ENCODE results near the gene SLC4A9.

The SLC4A9 gene

GRCh38 chr5:140360101-140360500 lies at the start of gene SLC4A9:
SLC4A9 (plus strand) TSS chr5:140360194; CDS start chr5:140360237, 43 bp downstream.
- no peak for DNase-seq

- no peak for DNase-seq
These were observed 49.6 kb upstream of the SLC4A9 start for GRCh38 chr5:140310434-140310833.

DNA sequence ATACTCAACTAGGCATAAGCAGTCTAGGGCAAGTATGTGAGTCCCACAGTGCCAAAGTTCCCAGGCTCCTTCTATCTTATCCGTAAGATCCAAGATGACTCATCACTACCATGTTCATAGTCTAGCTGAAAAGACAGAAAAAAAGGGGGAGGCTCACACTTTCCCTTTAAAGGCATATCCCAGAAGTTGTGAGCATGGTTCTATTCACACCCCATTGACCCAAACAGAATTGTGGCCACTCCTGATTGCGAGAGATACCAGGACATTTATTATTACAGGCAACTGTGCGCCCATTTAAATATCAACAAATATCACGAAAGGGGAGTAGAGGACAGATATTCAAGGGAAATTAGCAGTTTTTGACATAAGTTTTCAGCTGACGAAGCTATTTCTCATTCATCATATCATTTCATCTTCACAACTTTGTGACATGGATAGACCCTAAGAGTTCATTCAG lies 49.0 kb upstream of the SLC4A9 start:
- DNase-seq = no peak

DNA sequence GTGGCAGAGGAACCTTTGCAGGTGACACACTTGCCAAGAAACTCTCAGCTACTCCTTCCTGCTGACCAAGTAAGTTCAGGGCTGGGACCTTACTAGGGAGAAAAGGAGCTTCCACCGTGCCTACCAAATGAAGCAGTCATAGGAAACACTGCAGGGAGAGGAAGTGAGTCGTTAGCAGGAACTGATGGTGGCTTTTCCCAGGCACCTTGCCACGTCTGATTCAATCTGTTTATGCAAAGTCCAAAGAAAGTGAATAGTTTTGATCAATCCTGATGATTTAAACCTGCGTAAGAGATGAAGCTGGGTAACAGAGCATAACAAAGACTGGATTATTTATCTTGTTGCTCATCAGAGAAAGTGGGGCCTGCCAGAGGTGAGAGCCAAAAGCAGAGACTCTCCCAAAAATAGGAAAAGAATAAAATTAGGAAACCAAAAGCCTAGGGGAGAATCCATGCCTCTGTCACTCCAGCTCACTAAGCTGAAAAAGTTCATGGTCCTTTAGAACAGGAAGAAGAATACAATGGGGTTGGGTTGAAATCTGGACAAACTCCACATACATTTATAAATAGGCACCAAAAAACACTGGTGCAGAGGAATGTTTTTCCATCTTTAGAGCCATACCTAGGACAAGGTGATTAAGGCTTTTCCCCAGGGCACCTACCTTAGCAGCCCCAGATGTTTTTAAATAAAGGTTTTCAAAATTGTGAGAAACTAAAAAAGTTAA lies 47.8 kb upstream of the SLC4A9 start:
- DNase-seq = no peak

GRCh38 chr5:140312791-140313189 lies 47.2 kb upstream of the SLC4A9 start:
- DNase-seq = no peak

DNA sequence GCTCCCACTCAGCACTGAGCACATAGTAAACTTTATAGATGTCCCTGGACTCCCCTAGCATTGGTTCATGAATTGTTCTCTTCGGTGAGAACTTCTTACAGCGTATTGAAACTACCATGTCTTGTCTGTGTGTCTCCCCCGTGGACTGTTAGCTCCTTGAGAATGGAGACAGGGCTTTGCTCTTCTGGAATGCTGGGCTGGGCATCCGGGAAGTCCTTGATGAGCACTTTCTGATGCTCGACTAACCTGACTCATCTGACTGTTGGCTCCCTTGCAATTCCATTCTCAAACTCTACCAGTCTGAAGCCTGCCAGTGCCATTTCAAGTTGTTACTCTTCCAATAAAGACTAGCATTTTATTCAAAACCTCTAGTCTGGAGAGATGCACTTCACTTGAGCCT lies 42.1 kb upstream of the SLC4A9 start:
- no peak for DNase-seq

DNA sequence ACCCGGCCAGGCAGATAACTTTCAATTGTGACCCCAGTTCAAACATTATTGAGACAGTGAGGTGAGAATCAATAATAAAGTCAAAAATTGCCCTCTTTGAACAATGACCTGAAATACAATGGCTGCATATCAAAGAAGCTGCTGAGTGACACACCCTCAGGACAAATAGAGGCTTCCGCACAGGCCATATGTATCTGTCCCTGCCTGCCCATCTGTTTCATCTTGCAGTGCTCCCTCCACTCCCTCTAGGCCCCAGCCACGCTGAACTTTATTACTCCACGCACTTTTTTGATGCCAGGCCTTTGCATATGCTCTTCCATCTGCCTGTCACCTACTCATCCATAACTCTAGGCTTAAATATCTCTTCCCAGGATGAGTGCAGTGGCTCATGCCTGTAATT lies 41.2 kb upstream of the SLC4A9 start:
- no peak for DNase-seq

GRCh38 chr5:140319833-140320232 lies 40.2 kb upstream of the SLC4A9 start:
- DNase-seq = no peak

DNA sequence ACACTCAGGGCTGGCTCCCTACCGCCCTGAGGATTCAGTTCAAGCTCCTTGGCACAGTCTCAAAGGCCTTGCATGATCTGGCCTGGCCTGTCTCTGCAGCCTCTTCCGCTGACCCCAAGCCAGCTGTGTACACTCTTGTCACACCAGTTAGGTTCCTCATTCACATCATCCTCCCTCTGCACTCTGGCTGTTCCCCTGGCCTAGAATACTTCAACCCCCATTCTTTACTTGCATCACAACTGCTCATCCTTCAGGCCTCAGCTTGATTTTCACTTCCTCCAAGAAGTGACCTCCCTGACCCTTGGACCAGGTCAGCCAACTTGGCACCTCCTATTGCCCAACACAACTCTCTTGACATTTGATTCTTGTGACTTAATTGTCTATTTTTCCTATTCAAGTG lies 38.2 kb upstream of the SLC4A9 start:
- no peak for DNase-seq

DNA sequence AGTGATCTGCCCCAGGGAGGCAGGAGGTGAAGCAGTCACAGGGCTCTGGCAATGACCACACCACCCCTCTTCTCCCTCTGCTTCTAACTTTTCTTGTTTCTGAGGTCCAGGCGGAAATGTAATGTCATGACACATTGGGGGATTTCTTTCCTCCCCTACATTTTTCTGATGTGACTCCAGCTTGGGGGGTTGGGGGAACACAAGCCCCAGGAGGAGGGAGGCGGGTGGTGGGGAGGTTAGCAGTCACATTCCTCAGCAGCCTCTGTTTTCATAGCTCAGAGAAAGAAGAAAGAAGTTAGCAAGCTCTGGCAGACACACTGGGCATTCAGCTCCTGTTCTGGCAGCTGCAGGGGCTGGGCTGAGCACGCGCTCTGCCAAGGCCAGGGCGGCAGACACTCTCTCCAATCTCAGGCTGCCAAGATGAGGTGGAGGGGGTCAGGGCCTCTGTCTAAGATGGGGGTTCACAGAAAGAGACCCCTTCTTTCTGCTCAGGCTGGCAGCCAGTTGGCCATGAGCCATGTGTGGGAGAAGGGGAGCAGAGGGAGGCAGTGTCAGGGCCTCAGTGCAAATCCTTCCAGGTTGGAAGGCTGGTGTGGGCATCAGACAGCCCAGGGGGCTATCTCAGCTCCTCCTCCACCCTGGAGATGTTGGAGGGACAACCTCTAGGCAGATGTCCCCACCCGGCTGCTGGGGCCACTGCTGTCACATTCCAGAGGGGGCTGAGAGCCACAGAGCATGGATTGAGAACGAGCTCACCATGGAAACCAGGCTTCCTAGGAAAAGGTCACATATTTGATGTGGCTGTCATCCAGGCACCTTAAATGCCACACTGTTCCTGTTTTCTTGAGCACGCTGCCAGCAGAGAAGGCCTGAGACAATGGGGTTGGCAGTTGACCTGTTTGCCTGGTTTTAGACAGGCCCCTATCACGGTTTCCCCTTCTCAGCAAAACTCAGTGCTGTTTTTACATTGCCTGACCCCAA lies 37.0 kb upstream of the SLC4A9 start:
- no peak for DNase-seq

DNA sequence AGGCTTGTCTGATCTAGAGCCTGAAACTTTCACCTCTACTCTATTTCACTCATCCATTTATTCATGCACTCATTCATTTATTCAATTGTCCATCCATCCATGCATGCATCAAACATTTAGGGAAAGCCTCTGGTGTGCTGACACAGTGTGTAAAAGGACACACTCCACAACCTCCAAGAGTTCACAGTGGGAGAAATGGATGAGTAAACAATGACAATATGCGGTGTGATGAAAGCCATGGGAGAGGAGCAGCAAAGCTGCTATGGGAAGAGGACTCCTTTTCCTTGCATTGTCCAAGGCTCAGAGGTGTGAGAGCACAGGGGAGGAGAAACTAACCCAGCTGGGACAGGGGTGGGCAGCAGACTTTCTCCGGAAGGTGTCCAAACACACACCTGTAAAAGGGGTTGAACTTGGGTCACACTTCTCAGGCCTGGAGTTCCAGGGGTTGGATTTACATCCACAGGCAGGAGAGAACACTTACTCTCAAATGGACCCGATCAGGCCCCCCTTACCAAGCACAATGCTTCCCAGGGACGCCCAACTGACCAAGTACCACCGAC lies 35.9 kb upstream of the SLC4A9 start:
- DNase-seq = no peak

DNA sequence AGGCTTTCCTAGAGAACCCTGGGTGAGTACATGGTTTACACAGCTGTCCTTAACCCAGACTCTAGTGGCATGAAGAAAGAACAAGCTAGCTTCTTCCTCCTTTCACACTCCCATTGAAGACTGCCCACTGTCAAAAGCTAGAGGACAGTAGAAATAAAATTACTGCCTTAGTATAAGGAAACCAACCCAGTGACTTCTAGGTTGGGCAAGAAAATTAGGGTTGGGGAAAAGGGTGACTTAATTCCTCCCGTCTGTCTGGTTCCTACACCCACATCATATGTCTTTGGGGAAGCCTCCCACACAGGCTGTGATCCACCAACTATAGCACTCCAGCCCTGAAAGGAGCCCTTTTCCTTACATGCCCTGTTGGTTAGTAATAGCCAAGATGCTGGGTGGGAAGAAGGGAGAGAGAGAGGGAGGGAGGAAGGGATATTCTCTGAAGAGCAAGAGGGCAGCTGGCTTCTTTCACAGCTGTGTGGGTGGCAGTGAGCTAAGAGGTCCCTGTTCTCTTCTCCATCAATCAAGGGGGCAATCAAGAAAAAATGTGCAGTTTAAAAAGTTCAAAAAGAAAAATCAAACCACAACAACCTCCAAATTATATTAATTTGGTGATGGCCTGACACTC lies 35.3 kb upstream of the SLC4A9 start:
- DNase-seq = no peak

- no peak for DNase-seq
These were observed 34.5 kb upstream of the SLC4A9 start for GRCh38 chr5:140325486-140325885.

DNA sequence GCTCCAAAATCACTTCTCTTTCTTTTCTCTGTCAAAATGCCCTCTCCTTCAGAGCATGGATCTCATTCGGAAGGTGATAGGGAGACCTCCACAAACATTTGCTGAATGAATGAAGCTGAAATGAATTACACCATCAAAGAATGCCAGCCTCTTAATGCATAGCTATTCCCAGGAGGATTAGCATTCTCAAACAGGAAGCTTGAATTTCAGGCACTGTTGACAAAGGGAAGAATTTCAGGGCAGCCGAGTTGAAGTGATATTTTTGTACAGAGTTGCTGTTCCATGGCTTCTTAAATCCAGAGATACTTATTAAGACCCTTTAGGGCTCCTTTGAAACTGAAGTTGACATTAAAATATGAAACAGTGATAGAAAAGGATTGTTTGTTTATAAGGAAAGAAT lies 32.4 kb upstream of the SLC4A9 start:
- DNase-seq = no peak

DNA sequence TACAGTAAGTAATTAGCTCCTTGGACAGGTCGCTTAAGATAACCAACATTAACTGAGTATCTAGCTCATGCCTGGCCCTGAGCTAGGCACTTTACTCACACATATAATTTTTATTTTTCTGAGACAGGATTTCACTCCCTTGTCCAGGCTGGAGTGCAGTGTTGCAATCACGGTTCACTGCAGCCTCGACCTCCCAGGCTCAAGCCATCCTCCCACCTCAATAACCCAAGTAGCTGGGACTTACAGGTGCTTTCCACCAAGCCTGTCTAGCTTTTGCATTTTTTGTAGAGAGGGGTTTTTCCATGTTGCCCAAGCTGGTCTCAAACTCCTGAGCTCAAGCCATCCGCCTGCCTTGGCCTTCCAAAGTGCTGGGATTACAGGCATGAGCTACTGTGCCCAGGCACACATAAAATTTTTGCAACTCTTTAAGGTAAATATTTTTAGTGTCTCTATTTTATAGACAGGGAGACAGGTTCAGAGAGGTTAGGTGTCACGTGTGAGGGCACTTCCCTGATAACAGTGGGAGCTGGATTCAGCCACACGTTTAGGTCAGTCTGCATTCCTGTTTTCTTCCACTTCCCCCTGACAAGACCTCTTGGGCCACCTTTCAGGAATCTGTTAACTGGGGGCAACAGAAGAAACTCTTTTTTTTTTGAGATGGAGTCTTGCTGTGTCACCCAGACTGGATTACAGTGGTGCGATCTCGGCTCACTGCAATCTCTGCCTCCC lies 31.8 kb upstream of the SLC4A9 start:
- DNase-seq = no peak

DNA sequence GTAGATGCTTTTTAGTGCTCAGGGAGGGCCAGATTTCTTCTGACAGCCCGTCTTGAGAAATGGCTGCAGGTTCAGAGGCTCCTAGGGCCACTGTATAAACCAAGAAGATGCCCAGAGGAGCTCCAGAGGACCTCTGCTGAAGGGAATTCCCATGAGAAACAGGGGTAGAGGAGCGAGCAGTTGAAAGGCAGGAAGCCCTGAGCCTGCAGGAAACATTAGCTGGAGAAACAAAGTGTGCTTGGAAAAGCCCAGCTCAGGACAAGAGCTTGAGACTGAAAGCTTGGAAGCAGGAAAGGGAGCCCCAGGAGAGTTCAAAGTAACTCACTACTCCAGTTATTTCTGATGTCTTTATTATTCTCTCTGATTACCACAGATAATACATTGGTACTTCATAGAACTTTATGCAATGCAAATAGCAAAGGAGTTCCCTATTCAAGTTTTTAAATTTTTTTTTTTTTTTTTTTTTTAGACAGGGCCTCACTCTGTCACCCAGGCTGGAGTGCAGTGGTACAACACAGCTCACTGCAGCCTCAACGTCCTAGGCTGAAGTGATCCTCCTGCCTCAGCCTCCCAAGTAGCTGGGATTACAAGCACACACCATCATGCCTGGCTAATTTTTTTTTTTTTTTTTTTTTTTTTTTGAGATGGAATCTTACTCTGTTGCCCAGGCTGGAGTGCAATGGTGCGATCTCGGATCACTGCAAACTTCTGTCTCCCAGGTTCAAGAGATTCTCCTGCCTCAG lies 30.1 kb upstream of the SLC4A9 start:
- DNase-seq = no peak

GRCh38 chr5:140331638-140332037 lies 28.4 kb upstream of the SLC4A9 start:
- no peak for DNase-seq

DNA sequence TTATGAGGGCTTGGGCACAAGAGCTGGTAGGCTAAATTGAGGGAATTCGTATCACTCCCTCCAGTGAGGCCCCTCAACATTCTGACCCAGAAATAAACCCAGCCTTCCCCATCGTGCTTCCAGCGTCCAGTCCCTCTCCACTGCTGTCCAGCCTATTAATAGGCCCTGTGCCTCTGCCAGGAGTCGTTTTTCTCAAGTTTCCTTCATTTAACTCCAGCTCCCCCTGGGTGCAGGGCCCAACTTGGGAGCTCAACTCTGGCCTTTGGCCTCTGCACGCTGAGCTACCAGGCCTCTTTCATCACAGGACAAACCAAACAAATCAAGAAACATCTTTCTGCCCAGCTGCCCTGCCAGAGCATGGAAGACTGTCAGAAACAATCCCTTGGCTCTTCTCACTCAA lies 23.6 kb upstream of the SLC4A9 start:
- no peak for DNase-seq

DNA sequence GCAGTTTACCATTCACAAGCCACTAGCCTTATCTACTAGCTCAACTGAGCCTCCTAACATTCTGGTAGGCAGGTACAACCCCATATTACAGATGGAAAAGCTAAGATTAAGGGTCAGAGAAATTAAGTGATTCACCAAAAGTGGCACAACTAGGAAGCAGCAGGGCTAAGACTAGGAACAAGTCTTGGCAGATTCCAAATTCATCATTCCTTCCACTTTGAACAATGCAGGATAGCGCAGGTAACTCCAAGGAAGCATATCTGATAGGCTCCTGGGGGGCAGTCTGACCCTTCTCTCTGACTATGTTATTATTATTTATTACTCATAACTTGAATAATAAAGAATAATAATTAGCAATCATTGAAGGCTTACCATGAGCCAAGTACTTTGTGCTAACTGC lies 22.1 kb upstream of the SLC4A9 start:
- DNase-seq = no peak

- DNase-seq = no peak
These were observed 21.7 kb upstream of the SLC4A9 start for GRCh38 chr5:140338336-140338735.

DNA sequence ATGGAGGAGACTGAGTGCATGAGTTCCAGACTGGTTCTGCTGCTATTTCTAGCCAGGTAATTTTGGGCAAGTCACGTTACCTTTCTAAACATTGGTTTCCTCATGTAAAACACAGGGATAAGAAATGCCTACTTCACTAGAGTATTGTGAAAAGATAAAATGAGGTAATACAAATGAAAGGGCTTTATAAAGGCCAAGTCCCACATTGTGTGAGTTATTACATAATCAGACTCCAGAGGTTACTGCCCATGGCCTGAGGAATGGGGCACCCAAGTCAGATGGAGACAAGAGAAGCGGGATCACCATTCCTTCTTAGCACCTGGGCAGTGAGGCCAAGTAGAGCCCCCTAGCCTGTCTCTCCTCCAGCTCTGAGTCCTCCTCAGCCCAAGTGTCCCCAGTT lies 21.1 kb upstream of the SLC4A9 start:
- no peak for DNase-seq

DNA sequence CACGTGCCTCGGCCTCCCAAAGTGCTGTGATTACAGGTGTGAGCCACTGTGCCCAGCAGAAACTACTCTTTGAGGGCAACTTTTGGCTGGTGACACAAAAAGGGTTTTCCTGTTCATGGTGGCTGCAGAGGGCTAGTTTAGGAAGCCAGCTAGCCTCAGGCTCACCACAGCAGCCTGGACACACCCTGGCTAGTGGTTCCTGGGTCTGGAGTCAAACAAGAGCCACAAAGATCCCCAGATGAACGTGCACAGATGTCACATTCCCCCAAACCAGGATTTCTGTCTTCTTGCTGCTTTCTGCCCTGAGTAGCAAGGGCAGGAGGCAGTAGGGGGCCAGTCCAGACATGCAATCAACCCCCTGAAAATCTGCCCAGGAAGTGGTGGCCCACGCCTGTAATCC lies 20.4 kb upstream of the SLC4A9 start:
- no peak for DNase-seq
